Suprapubic skin (tissue), 4 donors: ENCODE data around the gene B3GNT7.

Experiments used
- EP300 ChIP-seq: sonication (generic); formaldehyde crosslinking; IDR thresholded peaks from one replicate; pipeline ENCODE4 v1.6.1; 2017; ENCODE audit warnings: antibody characterized with exemption
- POLR2A ChIP-seq, 2 donors: fragments of 450-650 bp; IDR thresholded peaks; one replicate each; pipeline ENCODE4 v1.6.1; 2017; ENCODE audit warnings: antibody characterized with exemption in 2 of 2, mild to moderate bottlenecking in 2 of 2, moderate library complexity in 2 of 2
- POLR2AphosphoS5 ChIP-seq, 3 donors: sonication (generic); formaldehyde crosslinking; IDR thresholded peaks; one replicate each; pipeline ENCODE4 v1.6.1; 2017; ENCODE audit warnings: antibody characterized with exemption in 3 of 3
- TF ChIP-seq, protein P1 (sequence below), 2 donors: fragments of 200-600 bp in 1 of 2; fragments of 450-650 bp in 1 of 2; sonication (generic) in 1 of 2; IDR thresholded peaks; one replicate each; pipeline ENCODE4 v1.5.1; 2016 to 2019; ENCODE audit warnings: antibody characterized with exemption in 2 of 2, mild to moderate bottlenecking in 1 of 2, moderate library complexity in 1 of 2

DNA sequence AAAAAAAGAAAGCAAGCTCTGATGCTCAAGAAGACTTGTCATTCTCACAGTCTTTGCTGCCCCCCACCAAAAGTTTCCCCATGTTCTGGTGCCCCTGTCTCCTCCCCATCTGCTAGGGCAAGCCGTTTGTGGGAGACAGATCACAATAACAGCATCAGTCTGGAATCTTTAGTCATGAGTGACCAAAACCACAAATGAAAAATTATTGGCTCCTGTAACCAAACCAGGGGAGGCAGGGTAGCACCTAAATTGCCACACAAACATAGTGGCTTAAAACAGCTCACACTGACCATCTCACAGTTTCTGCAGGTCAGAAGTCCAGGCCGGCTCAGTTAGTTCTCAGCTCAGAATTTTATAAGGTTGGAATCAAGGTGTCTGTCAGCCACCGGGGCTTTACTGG, 9.1 kb upstream of the B3GNT7 start:
- TF ChIP-seq, protein P1, sequence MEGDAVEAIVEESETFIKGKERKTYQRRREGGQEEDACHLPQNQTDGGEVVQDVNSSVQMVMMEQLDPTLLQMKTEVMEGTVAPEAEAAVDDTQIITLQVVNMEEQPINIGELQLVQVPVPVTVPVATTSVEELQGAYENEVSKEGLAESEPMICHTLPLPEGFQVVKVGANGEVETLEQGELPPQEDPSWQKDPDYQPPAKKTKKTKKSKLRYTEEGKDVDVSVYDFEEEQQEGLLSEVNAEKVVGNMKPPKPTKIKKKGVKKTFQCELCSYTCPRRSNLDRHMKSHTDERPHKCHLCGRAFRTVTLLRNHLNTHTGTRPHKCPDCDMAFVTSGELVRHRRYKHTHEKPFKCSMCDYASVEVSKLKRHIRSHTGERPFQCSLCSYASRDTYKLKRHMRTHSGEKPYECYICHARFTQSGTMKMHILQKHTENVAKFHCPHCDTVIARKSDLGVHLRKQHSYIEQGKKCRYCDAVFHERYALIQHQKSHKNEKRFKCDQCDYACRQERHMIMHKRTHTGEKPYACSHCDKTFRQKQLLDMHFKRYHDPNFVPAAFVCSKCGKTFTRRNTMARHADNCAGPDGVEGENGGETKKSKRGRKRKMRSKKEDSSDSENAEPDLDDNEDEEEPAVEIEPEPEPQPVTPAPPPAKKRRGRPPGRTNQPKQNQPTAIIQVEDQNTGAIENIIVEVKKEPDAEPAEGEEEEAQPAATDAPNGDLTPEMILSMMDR (IDR thresholded peaks at IDR 0.05): no peak
- TF ChIP-seq POLR2A (IDR thresholded peaks at IDR 0.05): no peak
- TF ChIP-seq POLR2AphosphoS5 (IDR thresholded peaks at IDR 0.05): no peak
- no peak for TF ChIP-seq EP300
